ENCODE measurements around the gene BCL2A1. TPM values are rescaled to one million over a fixed set of nuclear protein-coding genes. Genes with fewer than 3 reads are reported as not detected.

Gene BCL2A1
- total RNA-seq, 1 experiment from 2014 or later: 0.44 TPM

GRCh38 chr15:80012060-80012726, 41.2 kb upstream of the BCL2A1 start:
- H4K20me1 ChIP-seq (ENCODE audit: insufficient read depth): no peaks in the 10 kb centered on the region
- CTCF ChIA-PET: no interaction called here

More at GRCh38 chr15:80012060-80012726, 41.2 kb upstream of the BCL2A1 start:
- peaks cover 3 to 14% of the 10 kb centered on the region in 2 experiments; a peak in 3 of 4 replicates for H3K4me1 ChIP-seq (ENCODE audit: control insufficient read depth in 1 of 2, insufficient read depth in 2 of 2, low read length in 2 of 2)
- TF ChIP-seq EZH2 (IDR thresholded peaks at IDR 0.05) (no peak), CBX3 (IDR thresholded peaks at IDR 0.05; ENCODE audit: low read depth) (no peak), MAX (IDR thresholded peaks at IDR 0.05) (no peak), TCF7L2 (IDR thresholded peaks at IDR 0.05; ENCODE audit: borderline replicate concordance, extremely low read depth, insufficient read depth, insufficient read length) (no peak), ZBTB33 (IDR thresholded peaks at IDR 0.05; ENCODE audit: extremely low read depth, insufficient replicate concordance, low read length) (no peak), RAD21 (IDR thresholded peaks at IDR 0.05; ENCODE audit: low read depth) (no peak), POLR2A (IDR thresholded peaks at IDR 0.05; ENCODE audit: borderline replicate concordance, extremely low read depth, insufficient read depth, insufficient read length) (no peak), ZNF274 (IDR thresholded peaks at IDR 0.05; ENCODE audit: low read depth, low read length) (no peak), ATF3 (IDR thresholded peaks at IDR 0.05) (no peak), ELF1 (IDR thresholded peaks at IDR 0.05; ENCODE audit: borderline replicate concordance, low read depth) (no peak), EZH2phosphoT487 (IDR thresholded peaks at IDR 0.05; ENCODE audit: borderline replicate concordance) (no peak), CEBPB (IDR thresholded peaks at IDR 0.05; ENCODE audit: low read depth) (no peak), SRF (IDR thresholded peaks at IDR 0.05; ENCODE audit: low read depth) (no peak), ZFX (IDR thresholded peaks at IDR 0.05) (no peak), JUND (IDR thresholded peaks at IDR 0.05) (no peak), YY1 (IDR thresholded peaks at IDR 0.05; ENCODE audit: extremely low read depth, insufficient replicate concordance, low read depth, low read length) (no peak), SIN3A (IDR thresholded peaks at IDR 0.05; ENCODE audit: low read depth) (no peak), CTCF (IDR thresholded peaks at IDR 0.05 in 2 of 3, conservative IDR thresholded peaks at IDR 0.05 in 1 of 3; ENCODE audit: borderline replicate concordance in 1 of 3, insufficient read depth in 1 of 3, low read depth in 2 of 3, low read length in 2 of 3) (no peak), REST (IDR thresholded peaks at IDR 0.05; ENCODE audit: low read depth) (no peak), EGR1 (IDR thresholded peaks at IDR 0.05; ENCODE audit: low read depth) (no peak)
- ChIA-PET RAD21 (ENCODE audit: low non-redundant PET in 1 of 2, low total read pairs in 2 of 2, uncharacterized antibody in 2 of 2, unreplicated experiment in 2 of 2) (no interaction called here), POLR2A (no interaction called here)
- no peaks in the 10 kb centered on the region for H3K27me3 ChIP-seq (ENCODE audit: insufficient read depth, low read length)
- no peaks in the 10 kb centered on the region for H3K9me3 ChIP-seq (ENCODE audit: control insufficient read depth in 1 of 2, insufficient read depth in 1 of 2, low read depth in 1 of 2, low read length in 2 of 2)
- H3K4me3 ChIP-seq (replicated peaks in 1 of 2; ENCODE audit: low read depth in 1 of 2, low read length in 2 of 2): no peak overlapping the region
- no peak for DNase-seq (ENCODE audit: low read depth, low spot score)
- no peaks in the 10 kb centered on the region for H3K79me2 ChIP-seq (ENCODE audit: insufficient read depth, low read length)
- H3K27ac ChIP-seq (ENCODE audit: low read depth, low read length): no peak overlapping the region
- H3K9ac ChIP-seq (ENCODE audit: low read length): no peak overlapping the region
- no peak overlapping the region for H3K4me2 ChIP-seq (ENCODE audit: low read length)
- no peak for ATAC-seq
- H2AFZ ChIP-seq (ENCODE audit: low read depth, low read length, poor library complexity, severe bottlenecking): no peak overlapping the region
- no TSS peak for BruUV-seq (replicated peaks)
- intact Hi-C loops (cut with micrococcal nuclease): no loop called here
- H3K36me3 ChIP-seq (ENCODE audit: control insufficient read depth in 1 of 2, insufficient read depth in 2 of 2, low read length in 2 of 2): no peaks in the 10 kb centered on the region
- no peaks in the 10 kb centered on the region for H3K9me2 ChIP-seq (ENCODE audit: insufficient read depth)
